Hepatocyte (in vitro differentiated cells): ENCODE results near the gene TH. TPM values are rescaled to one million over a fixed set of nuclear protein-coding genes. Genes with fewer than 3 reads are reported as not detected.

Source experiments
- DNase-seq: peaks from one replicate; pipeline ENCODE4 v3.0.0-alpha.2; 2016; ENCODE audit warnings: low spot score
- H2AFZ ChIP-seq: fragments of 200-600 bp; sonication (generic); 2 replicates; pipeline ENCODE4 v1.6.0; 2016; ENCODE audit warnings: antibody characterized with exemption, mild to moderate bottlenecking
- H3K27ac ChIP-seq: fragments of 200-600 bp; sonication (generic); 2 replicates; pipeline ENCODE4 v1.5.1; 2016; ENCODE audit warnings: mild to moderate bottlenecking
- H3K27me3 ChIP-seq: fragments of 200-600 bp; sonication (generic); 2 replicates; pipeline ENCODE4 v1.6.1; 2016
- H3K36me3 ChIP-seq: fragments of 200-600 bp; sonication (generic); replicated peaks from 2 replicates; pipeline ENCODE4 v1.5.1; 2016; ENCODE audit warnings: low read depth; ENCODE audit not compliant: insufficient read depth
- H3K4me1 ChIP-seq: fragments of 200-600 bp; sonication (generic); 2 replicates; pipeline ENCODE4 v1.5.1; 2016; ENCODE audit warnings: mild to moderate bottlenecking, moderate library complexity; ENCODE audit not compliant: insufficient read depth
- H3K4me2 ChIP-seq: fragments of 200-600 bp; sonication (generic); 2 replicates; pipeline ENCODE4 v1.6.0; 2016
- H3K4me3 ChIP-seq: fragments of 200-600 bp; sonication (generic); 2 replicates; pipeline ENCODE4 v1.5.1; 2016; ENCODE audit warnings: mild to moderate bottlenecking
- H3K79me2 ChIP-seq: fragments of 200-600 bp; sonication (generic); 2 replicates; pipeline ENCODE4 v1.6.0; 2017; ENCODE audit warnings: mild to moderate bottlenecking
- H3K9me2 ChIP-seq: fragments of 200-600 bp; sonication (generic); replicated peaks from 2 replicates; pipeline ENCODE4 v1.6.0; 2017; ENCODE audit warnings: mild to moderate bottlenecking; ENCODE audit not compliant: insufficient read depth
- H3K9me3 ChIP-seq: fragments of 200-600 bp; sonication (generic); 2 replicates; pipeline ENCODE4 v1.5.1; 2016; ENCODE audit warnings: low read depth, mild to moderate bottlenecking
- H4K20me1 ChIP-seq: fragments of 200-600 bp; sonication (generic); 2 replicates; pipeline ENCODE4 v1.6.0; 2016; ENCODE audit warnings: mild to moderate bottlenecking; ENCODE audit not compliant: insufficient read depth, poor library complexity, severe bottlenecking
- EZH2 ChIP-seq: fragments of 200-600 bp; sonication (generic); IDR thresholded peaks from 2 replicates; pipeline ENCODE4 v1.6.1; 2016; ENCODE audit warnings: antibody characterized with exemption, mild to moderate bottlenecking, borderline replicate concordance
- EZH2phosphoT487 ChIP-seq: fragments of 200-600 bp; sonication (generic); IDR thresholded peaks from one replicate; pipeline ENCODE4 v1.6.1; 2018; ENCODE audit warnings: antibody characterized with exemption, mild to moderate bottlenecking, low read depth, moderate library complexity; ENCODE audit not compliant: unreplicated experiment, severe bottlenecking
- WGBS: methylation state at CpG from one replicate; pipeline ENCODE4 v1.1.6; 2016; ENCODE audit warnings: low lambda C conversion rate; ENCODE audit errors: missing lambda C conversion rate; 5-methylcytosine and 5-hydroxymethylcytosine counted together
- polyA plus RNA-seq: library from polyadenylated mRNA; unstranded; fragments of >200 nt; fragmentation: Nextera tagmentation; extraction: Ambion mirVana; gene quantifications from 2 replicates; pipeline ENCODE4 v1.2.1, GENCODE V29; 2016
- total RNA-seq: library from RNA; depleted of rRNA; stranded (reverse); fragments of >200 nt; gene quantifications from 2 replicates; pipeline ENCODE4 v1.2.3, GENCODE V29; 2014
- TF ChIP-seq, protein P1 (sequence below): fragments of 200-600 bp; sonication (generic); IDR thresholded peaks from 2 replicates; pipeline ENCODE4 v1.5.1; 2016; ENCODE audit warnings: antibody characterized with exemption, mild to moderate bottlenecking; ENCODE audit not compliant: poor library complexity

The TH gene
- total and polyA plus RNA-seq, 2 experiments from 2014 or later, result 2.6 to 15.3 TPM

DNA sequence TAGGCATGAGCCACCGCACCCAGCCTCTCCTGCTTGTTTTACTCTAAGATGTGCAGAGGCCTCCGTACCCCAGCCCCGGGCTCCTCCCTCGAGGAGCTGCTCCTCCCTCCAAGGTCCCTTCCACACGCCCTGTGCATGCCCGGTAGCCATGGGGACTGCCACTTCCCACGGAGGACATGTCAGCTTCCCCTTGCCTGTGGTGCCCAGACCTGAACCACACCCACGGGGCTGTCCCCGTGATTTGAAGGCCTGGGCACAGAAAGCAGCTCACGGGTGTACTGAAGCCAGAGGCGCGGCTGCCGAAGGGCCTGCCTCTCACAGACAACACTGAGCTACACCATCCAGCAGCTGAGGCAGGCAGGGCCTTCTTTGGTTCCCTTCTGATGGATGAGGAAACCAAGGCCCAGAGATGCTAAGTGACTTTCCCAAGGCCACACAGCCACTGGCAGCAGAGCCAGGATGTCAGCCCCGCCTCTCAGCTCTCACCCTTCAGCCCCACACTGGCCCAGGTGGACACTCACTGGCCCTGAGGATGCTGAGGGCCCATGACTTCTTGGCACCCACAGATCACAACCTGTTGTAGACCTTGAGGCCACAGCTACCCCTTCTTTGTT is 17.9 kb downstream of the TH start:
- H3K27me3 ChIP-seq, result no peaks in the 10 kb centered on the region
- WGBS, result 84% methylated on average over 14 of the region's 14 CpGs

DNA sequence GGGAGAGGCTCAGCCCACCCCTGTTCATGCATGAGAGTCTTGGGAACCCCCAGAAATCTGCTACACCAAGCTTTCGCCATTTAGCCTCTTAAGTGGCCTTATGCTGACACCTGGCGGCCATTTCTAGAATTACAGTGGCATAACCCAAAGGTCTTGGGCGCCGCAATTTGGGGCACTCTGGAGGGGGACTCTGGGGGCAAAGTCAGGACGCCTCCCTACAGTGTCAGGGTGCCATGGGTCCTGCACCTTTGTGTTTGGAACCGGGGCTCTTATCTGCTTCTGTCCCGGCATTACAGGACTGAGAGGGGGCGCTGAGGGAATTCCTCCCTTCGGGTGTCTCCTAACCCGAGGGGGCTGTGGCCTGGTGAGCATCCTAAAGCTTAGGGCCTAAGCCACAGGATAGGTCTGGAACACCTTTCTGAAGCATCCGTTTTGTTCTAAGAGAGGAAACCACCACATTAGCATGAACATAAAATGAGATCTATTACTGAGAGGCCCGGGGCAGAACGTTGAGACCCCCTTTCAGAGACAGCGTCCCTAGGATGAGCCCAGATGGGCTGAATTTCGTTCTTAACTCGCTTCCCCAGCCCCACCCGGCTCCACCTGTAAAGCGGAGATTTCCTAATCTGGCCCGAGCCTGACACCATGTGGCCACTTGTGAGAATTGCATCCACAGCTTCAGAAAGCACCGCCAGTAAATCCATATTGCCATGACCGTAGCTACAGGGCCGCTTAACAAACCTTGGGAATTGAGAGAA is 19.9 kb downstream of the TH start:
- no peaks in the 10 kb centered on the region for H3K27me3 ChIP-seq
- H2AFZ ChIP-seq, result no peak overlapping the region
- H3K27ac ChIP-seq, result peak overlapping the region; percentile 38
- no peaks in the 10 kb centered on the region for H3K36me3 ChIP-seq
- TF ChIP-seq EZH2, result no peak
- TF ChIP-seq EZH2phosphoT487, result no peak
- TF ChIP-seq, protein P1, sequence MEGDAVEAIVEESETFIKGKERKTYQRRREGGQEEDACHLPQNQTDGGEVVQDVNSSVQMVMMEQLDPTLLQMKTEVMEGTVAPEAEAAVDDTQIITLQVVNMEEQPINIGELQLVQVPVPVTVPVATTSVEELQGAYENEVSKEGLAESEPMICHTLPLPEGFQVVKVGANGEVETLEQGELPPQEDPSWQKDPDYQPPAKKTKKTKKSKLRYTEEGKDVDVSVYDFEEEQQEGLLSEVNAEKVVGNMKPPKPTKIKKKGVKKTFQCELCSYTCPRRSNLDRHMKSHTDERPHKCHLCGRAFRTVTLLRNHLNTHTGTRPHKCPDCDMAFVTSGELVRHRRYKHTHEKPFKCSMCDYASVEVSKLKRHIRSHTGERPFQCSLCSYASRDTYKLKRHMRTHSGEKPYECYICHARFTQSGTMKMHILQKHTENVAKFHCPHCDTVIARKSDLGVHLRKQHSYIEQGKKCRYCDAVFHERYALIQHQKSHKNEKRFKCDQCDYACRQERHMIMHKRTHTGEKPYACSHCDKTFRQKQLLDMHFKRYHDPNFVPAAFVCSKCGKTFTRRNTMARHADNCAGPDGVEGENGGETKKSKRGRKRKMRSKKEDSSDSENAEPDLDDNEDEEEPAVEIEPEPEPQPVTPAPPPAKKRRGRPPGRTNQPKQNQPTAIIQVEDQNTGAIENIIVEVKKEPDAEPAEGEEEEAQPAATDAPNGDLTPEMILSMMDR, result peak; percentile 87
- DNase-seq, result peak; percentile 94
- WGBS, result 4% methylated on average over 22 of the region's 22 CpGs
- no peaks in the 10 kb centered on the region for H3K9me3 ChIP-seq
- no peaks in the 10 kb centered on the region for H4K20me1 ChIP-seq
- H3K79me2 ChIP-seq, result peaks cover 6% of the 10 kb centered on the region
- H3K4me1 ChIP-seq, result peaks cover 20% of the 10 kb centered on the region
- H3K4me2 ChIP-seq, result peak overlapping the region; percentile 69
- H3K9me2 ChIP-seq, result no peaks in the 10 kb centered on the region
- no peak overlapping the region for H3K4me3 ChIP-seq

More for the DNA sequence above, 17.9 kb downstream of the TH start:
- no peak overlapping the region for H3K4me2 ChIP-seq
- no peak for TF ChIP-seq EZH2phosphoT487
- TF ChIP-seq, protein P1, result no peak
- TF ChIP-seq EZH2, result no peak
- no peak overlapping the region for H3K27ac ChIP-seq
- no peaks in the 10 kb centered on the region for H3K9me2 ChIP-seq
- no peaks in the 10 kb centered on the region for H3K36me3 ChIP-seq
- no peak for DNase-seq
- H3K9me3 ChIP-seq, result no peaks in the 10 kb centered on the region
- peaks cover 20% of the 10 kb centered on the region for H3K4me1 ChIP-seq
- H3K4me3 ChIP-seq, result no peak overlapping the region
- no peaks in the 10 kb centered on the region for H4K20me1 ChIP-seq
- no peak overlapping the region for H2AFZ ChIP-seq
- peaks cover 2% of the 10 kb centered on the region for H3K79me2 ChIP-seq

GRCh38 chr11:2149864-2150847 is 21.5 kb downstream of the TH start:
- Histone ChIP-seq H3K9me2 (no peaks in the 10 kb centered on the region), H2AFZ (no peak overlapping the region), H3K36me3 (no peaks in the 10 kb centered on the region), H3K4me1 (peaks cover 24% of the 10 kb centered on the region), H3K4me3 (no peak overlapping the region), H3K27me3 (peaks cover 12% of the 10 kb centered on the region), H3K27ac (peak overlapping the region; percentile 14), H3K79me2 (peaks cover 20% of the 10 kb centered on the region), H4K20me1 (no peaks in the 10 kb centered on the region), H3K9me3 (no peaks in the 10 kb centered on the region), H3K4me2 (no peak overlapping the region)
- peak; percentile 68 for DNase-seq
- WGBS, result 23% methylated on average over 11 of the region's 11 CpGs
- TF ChIP-seq EZH2 (no peak), EZH2phosphoT487 (no peak)
- TF ChIP-seq, protein P1, result peak; percentile 91
